Camera-type eye (tissue), 1 donor: ENCODE data around the gene CLDN14. TPM values are rescaled to one million over a fixed set of nuclear protein-coding genes. Genes with fewer than 3 reads are reported as not detected.

ENCODE experiments used
- total RNA-seq: library from RNA; depleted of rRNA; stranded (reverse); fragments of >200 nt; gene quantifications from one replicate; pipeline ENCODE4 v1.2.3, GENCODE V29; 2014

Gene CLDN14
- not detected for total RNA-seq

GRCh38 chr21:36479415-36480402, at the start of gene CLDN14:
Gene CLDN14, minus strand, starts transcription at chr21:36480122. Its CDS starts 18,427 bp downstream, at chr21:36461695.

Other genes starting within 250 kb of the CLDN14 start
- gene MORC3, start 159.9 kb downstream of the CLDN14 start, total RNA-seq, result 86.9 TPM
- gene CHAF1B, start 94.7 kb downstream of the CLDN14 start, total RNA-seq, result 2.9 TPM
- gene SIM2, start 219.0 kb upstream of the CLDN14 start, total RNA-seq, result 0.38 TPM